Astrocyte (in vitro differentiated cells and primary cell): ENCODE measurements around the gene EXPH5.

Experiments used
- EZH2 ChIP-seq: IDR thresholded peaks from 2 replicates; pipeline ENCODE4 v1.6.1; 2012; ENCODE audit warnings: mild to moderate bottlenecking, low read length, inconsistent platforms; ENCODE audit not compliant: insufficient read depth
- TF ChIP-seq, protein P1 (sequence below): IDR thresholded peaks from 2 replicates; pipeline ENCODE4 v1.5.1; 2011; ENCODE audit warnings: low read depth, mild to moderate bottlenecking, inconsistent platforms, low read length, moderate library complexity; ENCODE audit not compliant: insufficient read depth

DNA sequence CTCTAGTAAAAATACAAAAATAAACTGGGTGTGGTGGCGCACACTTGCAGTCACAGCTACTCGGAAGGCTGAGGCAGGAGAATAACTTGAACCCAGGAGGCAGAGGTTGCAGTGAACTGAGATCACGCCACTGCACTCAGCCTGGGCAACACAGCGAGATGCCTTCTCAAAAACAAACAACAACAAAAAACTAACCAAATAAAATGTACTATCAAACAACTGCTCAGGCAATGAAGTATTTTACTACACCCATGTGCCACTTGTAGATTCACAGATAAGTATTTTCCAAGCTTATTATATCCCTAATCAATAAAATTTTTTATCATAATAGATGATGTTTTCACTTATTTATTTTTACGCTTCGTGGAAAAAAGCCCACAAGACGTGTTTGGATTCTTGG is 127.2 kb downstream of the EXPH5 start:
- TF ChIP-seq, protein P1, sequence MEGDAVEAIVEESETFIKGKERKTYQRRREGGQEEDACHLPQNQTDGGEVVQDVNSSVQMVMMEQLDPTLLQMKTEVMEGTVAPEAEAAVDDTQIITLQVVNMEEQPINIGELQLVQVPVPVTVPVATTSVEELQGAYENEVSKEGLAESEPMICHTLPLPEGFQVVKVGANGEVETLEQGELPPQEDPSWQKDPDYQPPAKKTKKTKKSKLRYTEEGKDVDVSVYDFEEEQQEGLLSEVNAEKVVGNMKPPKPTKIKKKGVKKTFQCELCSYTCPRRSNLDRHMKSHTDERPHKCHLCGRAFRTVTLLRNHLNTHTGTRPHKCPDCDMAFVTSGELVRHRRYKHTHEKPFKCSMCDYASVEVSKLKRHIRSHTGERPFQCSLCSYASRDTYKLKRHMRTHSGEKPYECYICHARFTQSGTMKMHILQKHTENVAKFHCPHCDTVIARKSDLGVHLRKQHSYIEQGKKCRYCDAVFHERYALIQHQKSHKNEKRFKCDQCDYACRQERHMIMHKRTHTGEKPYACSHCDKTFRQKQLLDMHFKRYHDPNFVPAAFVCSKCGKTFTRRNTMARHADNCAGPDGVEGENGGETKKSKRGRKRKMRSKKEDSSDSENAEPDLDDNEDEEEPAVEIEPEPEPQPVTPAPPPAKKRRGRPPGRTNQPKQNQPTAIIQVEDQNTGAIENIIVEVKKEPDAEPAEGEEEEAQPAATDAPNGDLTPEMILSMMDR, result no peak
- TF ChIP-seq EZH2, result no peak
